CD4-positive, alpha-beta T cell treated with Interleukin-21 for 1 hour (primary cell): Measurements from ENCODE around the gene PDP2.

Source experiments
- DNase-seq: peaks from one replicate; pipeline ENCODE4 v3.0.0-alpha.2; 2020

Gene PDP2

GRCh38 chr16:66939366-66939765, 59.1 kb downstream of the PDP2 start:
- DNase-seq = no peak

GRCh38 chr16:66940236-66940635, 59.9 kb downstream of the PDP2 start:
- no peak for DNase-seq
